Purkinje cell (primary cell): Measurements from ENCODE around the gene CRTAC1. TPM values are rescaled to one million over a fixed set of nuclear protein-coding genes. Genes with fewer than 3 reads are reported as not detected.

Source experiments
- polyA plus RNA-seq: library from polyadenylated mRNA; unstranded; fragments of >200 nt; fragmentation: Nextera tagmentation; gene quantifications from 2 replicates; pipeline ENCODE4 v1.2.1, GENCODE V29; 2014

The CRTAC1 gene
- polyA plus RNA-seq = 9.6 TPM in 1 of 2 replicates, not detected in the other

GRCh38 chr10:98030093-98030821, at the start of gene CRTAC1:
TSS of gene CRTAC1 (minus strand) at chr10:98030621. CDS start at chr10:98030472, 149 bp downstream.

DNA sequence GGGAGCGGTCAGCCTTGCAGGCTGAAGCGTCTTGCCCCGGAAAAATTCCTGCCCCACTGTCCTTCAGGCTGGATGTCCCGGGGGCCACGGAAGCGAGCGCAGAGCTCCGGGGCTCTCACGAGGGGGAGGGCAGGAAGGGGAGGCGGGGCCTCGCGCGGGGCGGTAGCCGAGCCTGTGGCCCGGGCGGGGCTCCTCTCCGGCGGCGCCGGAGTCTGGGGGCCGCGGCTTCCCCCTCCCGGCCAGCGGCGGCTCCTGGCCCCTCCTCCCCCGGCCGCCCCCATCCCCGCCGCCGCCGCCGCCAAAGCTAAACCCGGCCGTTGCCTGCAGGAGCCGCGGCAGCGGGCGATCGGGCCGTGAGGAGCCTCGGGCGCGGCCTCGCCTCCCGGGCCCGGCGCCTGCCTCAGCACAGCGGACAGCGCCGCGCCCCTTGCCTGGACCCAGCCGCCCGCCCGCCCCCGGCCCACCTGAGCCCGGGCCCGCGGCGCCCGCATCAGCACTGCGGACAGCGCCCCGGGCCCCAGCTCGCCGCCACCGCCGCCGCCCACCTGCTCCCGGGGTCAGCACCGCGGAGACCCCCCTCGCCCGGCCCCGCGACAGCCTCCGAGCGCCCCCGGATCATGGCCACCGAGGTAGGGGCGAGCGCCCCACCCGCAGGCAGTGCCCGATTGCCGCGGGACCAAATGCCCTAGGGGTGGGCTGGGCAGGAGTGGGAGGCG, 180.6 kb downstream of the CRTAC1 start, which contains the start of gene GOLGA7B:
GOLGA7B (plus strand) TSS at position 157 of the 716 bp plus-strand sequence; CDS start at position 618, 461 bp downstream.

Other genes starting within 250 kb of the CRTAC1 start
- 2.5 and 5.9 TPM in 2 replicates for gene GOLGA7B, start 180.8 kb downstream of the CRTAC1 start, polyA plus RNA-seq
- 5.0 and 14.5 TPM in 2 replicates for gene R3HCC1L, start 104.0 kb upstream of the CRTAC1 start, polyA plus RNA-seq
- not detected in 2 replicates for gene LOXL4, start 237.6 kb upstream of the CRTAC1 start, polyA plus RNA-seq